HEK293 (cell line): ENCODE results near the gene LAMTOR4.
A peak's percentile ranks its signal among the peaks of the same experiment; 100 is the strongest.

Experiments
- CTCF ChIA-PET: fragments of 350-600 bp; formaldehyde crosslinking; extraction: SDS; loops from one replicate; lab custom pipeline; 2021; ENCODE audit warnings: antibody characterized with exemption; lab: Yijun Ruan, JAX
- POLR2A ChIA-PET: fragments of 300-600 bp; formaldehyde crosslinking; extraction: SDS; loops from one replicate; lab custom pipeline; 2020; ENCODE audit warnings: antibody characterized with exemption, inconsistent platforms; lab: Yijun Ruan, JAX
- H3K27ac ChIP-seq: fragments of 200-500 bp; sonication (Bioruptor generic); 2 replicates; pipeline ENCODE4 v1.5.1; 2014; ENCODE audit warnings: low read depth, low read length, control low read depth, inconsistent platforms; ENCODE audit errors: extremely low read depth
- H3K36me3 ChIP-seq, 2 experiments: fragments of 200-500 bp in 1 of 2; sonication (Bioruptor generic) in 1 of 2; 1 replicate in 1 of 2; 2 replicates in 1 of 2; pipeline ENCODE4 v1.5.1; 2014 to 2017; ENCODE audit warnings: inconsistent platforms in 2 of 2, low read length in 2 of 2; ENCODE audit not compliant: control insufficient read depth in 2 of 2, insufficient read depth in 1 of 2
- H3K4me1 ChIP-seq: fragments of 200-500 bp; sonication (Bioruptor generic); 2 replicates; pipeline ENCODE4 v1.5.1; 2014; ENCODE audit warnings: mild to moderate bottlenecking, low read length, inconsistent platforms; ENCODE audit not compliant: control insufficient read depth, insufficient read depth
- H3K4me3 ChIP-seq: 2 replicates; pipeline ENCODE4 v1.5.1; 2011; ENCODE audit warnings: low read depth, mild to moderate bottlenecking, control low read depth, low read length, moderate library complexity
- H3K9me3 ChIP-seq: fragments of 200-500 bp; sonication (Bioruptor generic); 2 replicates; pipeline ENCODE4 v1.5.1; 2014; ENCODE audit warnings: low read depth, low read length, inconsistent platforms; ENCODE audit not compliant: control insufficient read depth, insufficient read depth
- FEZF1 ChIP-seq: fragments of 450-650 bp; formaldehyde crosslinking; IDR thresholded peaks from 2 replicates; pipeline ENCODE4 v1.5.1; 2016; ENCODE audit warnings: missing biosample characterization, missing genetic modification characterization
- GLIS1 ChIP-seq: fragments of 450-650 bp; formaldehyde crosslinking; IDR thresholded peaks from 2 replicates; pipeline ENCODE4 v1.5.1; 2016; ENCODE audit warnings: missing biosample characterization, missing genetic modification characterization
- GLIS2 ChIP-seq: fragments of 450-650 bp; formaldehyde crosslinking; IDR thresholded peaks from 2 replicates; pipeline ENCODE4 v1.5.1; 2016; ENCODE audit warnings: missing biosample characterization, missing genetic modification characterization
- KLF9 ChIP-seq: fragments of 450-650 bp; formaldehyde crosslinking; IDR thresholded peaks from 2 replicates; pipeline ENCODE4 v1.5.1; 2016; ENCODE audit warnings: missing biosample characterization, missing genetic modification characterization, low read depth
- MZF1 ChIP-seq: fragments of 450-650 bp; formaldehyde crosslinking; IDR thresholded peaks from 2 replicates; pipeline ENCODE4 v1.5.1; 2017; ENCODE audit warnings: missing biosample characterization, missing genetic modification characterization, borderline replicate concordance
- OVOL3 ChIP-seq: fragments of 450-650 bp; formaldehyde crosslinking; IDR thresholded peaks from 2 replicates; pipeline ENCODE4 v1.5.1; 2016; ENCODE audit warnings: missing biosample characterization, missing genetic modification characterization
- SALL2 ChIP-seq: fragments of 450-650 bp; formaldehyde crosslinking; IDR thresholded peaks from 2 replicates; pipeline ENCODE4 v1.5.0; 2017; ENCODE audit warnings: missing biosample characterization, mild to moderate bottlenecking, missing genetic modification characterization, borderline replicate concordance
- SCRT2 ChIP-seq: fragments of 450-650 bp; formaldehyde crosslinking; IDR thresholded peaks from 2 replicates; pipeline ENCODE4 v1.5.1; 2016; ENCODE audit warnings: missing biosample characterization, missing genetic modification characterization
- SP7 ChIP-seq: fragments of 450-650 bp; formaldehyde crosslinking; IDR thresholded peaks from 2 replicates; pipeline ENCODE4 v1.5.1; 2016; ENCODE audit warnings: missing biosample characterization, missing genetic modification characterization
- ZNF112 ChIP-seq: fragments of 450-650 bp; formaldehyde crosslinking; IDR thresholded peaks from 2 replicates; pipeline ENCODE4 v1.5.0; 2017; ENCODE audit warnings: missing biosample characterization, missing genetic modification characterization
- ZNF138 ChIP-seq: fragments of 450-650 bp; formaldehyde crosslinking; IDR thresholded peaks from 2 replicates; pipeline ENCODE4 v1.5.1; 2016; ENCODE audit warnings: missing biosample characterization, missing genetic modification characterization, borderline replicate concordance
- ZNF155 ChIP-seq: fragments of 450-650 bp; formaldehyde crosslinking; IDR thresholded peaks from 2 replicates; pipeline ENCODE4 v1.5.1; 2016; ENCODE audit warnings: missing biosample characterization, missing genetic modification characterization
- ZNF2 ChIP-seq: fragments of 450-650 bp; formaldehyde crosslinking; IDR thresholded peaks from 2 replicates; pipeline ENCODE4 v1.5.1; 2016; ENCODE audit warnings: missing biosample characterization, missing genetic modification characterization
- ZNF223 ChIP-seq: fragments of 450-650 bp; formaldehyde crosslinking; IDR thresholded peaks from 2 replicates; pipeline ENCODE4 v1.5.1; 2016; ENCODE audit warnings: missing biosample characterization, missing genetic modification characterization
- ZNF302 ChIP-seq: fragments of 450-650 bp; formaldehyde crosslinking; IDR thresholded peaks from 2 replicates; pipeline ENCODE4 v1.5.1; 2016; ENCODE audit warnings: missing biosample characterization, missing genetic modification characterization, low read depth
- ZNF324 ChIP-seq: fragments of 450-650 bp; formaldehyde crosslinking; IDR thresholded peaks from 2 replicates; pipeline ENCODE4 v1.5.1; 2016; ENCODE audit warnings: missing biosample characterization, missing genetic modification characterization
- ZNF366 ChIP-seq: fragments of 450-650 bp; formaldehyde crosslinking; conservative IDR thresholded peaks from 2 replicates; pipeline ENCODE4 v1.5.1; 2016; ENCODE audit warnings: missing biosample characterization, missing genetic modification characterization
- ZNF394 ChIP-seq: fragments of 450-650 bp; formaldehyde crosslinking; IDR thresholded peaks from 2 replicates; pipeline ENCODE4 v1.5.1; 2016; ENCODE audit warnings: missing biosample characterization, missing genetic modification characterization, mild to moderate bottlenecking, moderate library complexity, borderline replicate concordance
- ZNF416 ChIP-seq: fragments of 450-650 bp; formaldehyde crosslinking; IDR thresholded peaks from 2 replicates; pipeline ENCODE4 v1.5.1; 2016; ENCODE audit warnings: missing biosample characterization, missing genetic modification characterization
- ZNF423 ChIP-seq: fragments of 450-650 bp; formaldehyde crosslinking; IDR thresholded peaks from 2 replicates; pipeline ENCODE4 v1.5.1; 2016; ENCODE audit warnings: missing biosample characterization, missing genetic modification characterization
- ZNF555 ChIP-seq: fragments of 450-650 bp; formaldehyde crosslinking; conservative IDR thresholded peaks from 2 replicates; pipeline ENCODE4 v1.5.1; 2017; ENCODE audit warnings: missing biosample characterization, mild to moderate bottlenecking, missing genetic modification characterization, inconsistent platforms
- ZNF621 ChIP-seq: fragments of 450-650 bp; formaldehyde crosslinking; IDR thresholded peaks from 2 replicates; pipeline ENCODE4 v1.5.1; 2017; ENCODE audit warnings: missing biosample characterization, missing genetic modification characterization
- ZNF624 ChIP-seq: fragments of 450-650 bp; formaldehyde crosslinking; IDR thresholded peaks from 2 replicates; pipeline ENCODE4 v1.5.1; 2017; ENCODE audit warnings: missing biosample characterization, missing genetic modification characterization
- ZNF747 ChIP-seq: fragments of 450-650 bp; formaldehyde crosslinking; IDR thresholded peaks from 2 replicates; pipeline ENCODE4 v1.5.1; 2016; ENCODE audit warnings: missing biosample characterization, missing genetic modification characterization
- ZNF837 ChIP-seq: fragments of 450-650 bp; formaldehyde crosslinking; IDR thresholded peaks from 2 replicates; pipeline ENCODE4 v1.5.1; 2016; ENCODE audit warnings: missing biosample characterization, missing genetic modification characterization
- ZSCAN30 ChIP-seq: fragments of 450-650 bp; IDR thresholded peaks from 2 replicates; pipeline ENCODE4 v1.5.1; 2018; ENCODE audit warnings: missing biosample characterization, mild to moderate bottlenecking, missing genetic modification characterization, moderate library complexity
- ZXDB ChIP-seq: fragments of 450-650 bp; formaldehyde crosslinking; IDR thresholded peaks from 2 replicates; pipeline ENCODE4 v1.5.1; 2016; ENCODE audit warnings: missing biosample characterization, missing genetic modification characterization
- TF ChIP-seq, protein P1 (sequence below): fragments of 450-650 bp; IDR thresholded peaks from 2 replicates; pipeline ENCODE4 v1.5.1; 2018; ENCODE audit warnings: missing biosample characterization, mild to moderate bottlenecking, missing genetic modification characterization
- TF ChIP-seq, protein P2 (sequence below): fragments of 450-650 bp; formaldehyde crosslinking; conservative IDR thresholded peaks from 2 replicates; pipeline ENCODE4 v1.5.1; 2016; ENCODE audit warnings: low read depth, missing biosample characterization, missing genetic modification characterization
- TF ChIP-seq, protein P3 (sequence below): fragments of 450-650 bp; formaldehyde crosslinking; IDR thresholded peaks from 2 replicates; pipeline ENCODE4 v1.5.1; 2016; ENCODE audit warnings: missing biosample characterization, missing genetic modification characterization, low read depth

Gene LAMTOR4

DNA sequence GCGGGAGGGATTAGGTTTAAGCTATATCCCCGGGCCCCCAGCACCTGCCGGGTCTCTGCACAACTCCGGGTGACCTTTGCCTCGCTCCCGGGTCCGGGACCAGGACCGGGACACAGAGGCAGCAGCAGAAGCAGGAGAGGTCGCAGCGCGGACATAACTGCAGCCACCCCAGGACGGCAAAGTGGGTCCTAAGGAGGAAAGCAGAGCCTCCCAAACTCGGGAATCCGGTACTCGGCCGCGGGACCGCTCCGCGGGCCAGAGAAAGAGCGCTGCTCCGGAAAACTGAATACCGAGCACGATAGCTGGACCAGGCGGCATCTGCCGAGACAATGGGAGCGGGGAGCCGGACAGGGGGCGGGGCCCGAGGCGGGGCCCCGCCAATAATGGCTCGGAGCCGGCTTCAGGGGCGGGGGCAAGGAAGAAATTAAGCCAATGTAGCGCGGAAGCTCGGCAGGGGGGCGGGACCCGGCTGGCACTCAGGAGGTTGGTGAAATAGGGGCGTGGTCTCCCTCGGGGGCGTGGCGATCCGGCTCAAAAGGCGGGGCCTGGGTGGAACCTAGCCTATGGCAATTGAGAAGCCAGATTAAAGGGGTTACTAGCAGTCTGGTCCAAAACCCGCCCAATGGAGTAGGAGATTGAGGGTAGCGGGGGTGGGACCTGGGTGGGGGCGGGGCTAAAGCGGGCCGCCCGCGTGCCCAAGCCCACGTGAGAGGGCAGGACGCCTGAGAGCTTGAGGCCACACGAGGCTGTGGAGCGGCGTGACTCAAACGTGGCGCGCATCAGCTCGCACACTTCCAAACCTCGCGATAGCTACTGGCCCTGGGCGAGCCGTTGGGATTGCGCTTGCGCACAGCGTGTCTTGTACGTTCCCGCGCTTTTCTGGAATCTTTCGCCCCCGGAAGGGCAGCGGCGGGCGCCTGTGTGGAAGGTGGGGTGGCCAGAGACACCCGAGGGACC lies 28.6 kb downstream of the LAMTOR4 start, which contains the start of the genes GPC2 and STAG3:
GPC2 (minus strand) TSS at position 337 of the 957 bp plus-strand sequence; CDS start at position 155, 182 bp downstream.
STAG3 (plus strand) TSS at position 874 of the 957 bp plus-strand sequence. CDS start 2,639 bp downstream, outside the sequence.
- POLR2A ChIA-PET, result interaction anchor here (0.6 to 1.9 kb wide), 12 partner anchors 10 to 864 kb away, joined by 3 to 14 read pairs (median 4); partner anchors contain the start of genes GAL3ST4, LAMTOR4, MBLAC1 and TRAPPC14
- H3K4me3 ChIP-seq, result peak within 1 kb of the TSS; percentile 66
- no peaks in the 10 kb centered on the region for H3K9me3 ChIP-seq
- H3K27ac ChIP-seq, result no peak within 1 kb of the TSS
- CTCF ChIA-PET, result interaction anchor here (0.6 to 2.2 kb wide), 4 partner anchors 15 to 45 kb away, joined by 3 to 7 read pairs (median 5); no protein-coding TSS in a partner anchor
- no peaks in the 10 kb centered on the region for H3K36me3 ChIP-seq
- no peaks in the 10 kb centered on the region for H3K4me1 ChIP-seq
- TF ChIP-seq ZNF2 (tag by site-specific recombination), result no peak
- peak; percentile 27; the same call in 1 of the 2 replicates for TF ChIP-seq GLIS2 (tag by site-specific recombination)
- no peak for TF ChIP-seq ZNF223
- no peak for TF ChIP-seq MZF1
- TF ChIP-seq ZNF837 (tag by site-specific recombination), result no peak
- TF ChIP-seq ZNF416 (tag by site-specific recombination), result no peak
- TF ChIP-seq KLF9, result peak; percentile 89
- TF ChIP-seq ZNF624 (tag by site-specific recombination), result no peak
- TF ChIP-seq, protein P1, sequence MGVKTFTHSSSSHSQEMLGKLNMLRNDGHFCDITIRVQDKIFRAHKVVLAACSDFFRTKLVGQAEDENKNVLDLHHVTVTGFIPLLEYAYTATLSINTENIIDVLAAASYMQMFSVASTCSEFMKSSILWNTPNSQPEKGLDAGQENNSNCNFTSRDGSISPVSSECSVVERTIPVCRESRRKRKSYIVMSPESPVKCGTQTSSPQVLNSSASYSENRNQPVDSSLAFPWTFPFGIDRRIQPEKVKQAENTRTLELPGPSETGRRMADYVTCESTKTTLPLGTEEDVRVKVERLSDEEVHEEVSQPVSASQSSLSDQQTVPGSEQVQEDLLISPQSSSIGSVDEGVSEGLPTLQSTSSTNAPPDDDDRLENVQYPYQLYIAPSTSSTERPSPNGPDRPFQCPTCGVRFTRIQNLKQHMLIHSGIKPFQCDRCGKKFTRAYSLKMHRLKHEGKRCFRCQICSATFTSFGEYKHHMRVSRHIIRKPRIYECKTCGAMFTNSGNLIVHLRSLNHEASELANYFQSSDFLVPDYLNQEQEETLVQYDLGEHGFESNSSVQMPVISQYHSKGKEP (tag by site-specific recombination), result no peak
- no peak for TF ChIP-seq OVOL3 (tag by site-specific recombination)
- 0 out of 2 replicates have a peak, but pooled peaks have one; percentile 9 for TF ChIP-seq GLIS1 (tag by site-specific recombination)
- no peak for TF ChIP-seq ZNF394
- no peak for TF ChIP-seq SALL2 (tag by site-specific recombination)
- 0 out of 2 replicates have a peak, but pooled peaks have one; percentile 37 for TF ChIP-seq ZXDB (tag by site-specific recombination)
- TF ChIP-seq ZNF324 (tag by site-specific recombination), result no peak
- TF ChIP-seq ZNF302 (tag by site-specific recombination), result no peak
- no peak for TF ChIP-seq FEZF1 (tag by site-specific recombination)
- no peak for TF ChIP-seq ZNF621
- TF ChIP-seq, protein P2, sequence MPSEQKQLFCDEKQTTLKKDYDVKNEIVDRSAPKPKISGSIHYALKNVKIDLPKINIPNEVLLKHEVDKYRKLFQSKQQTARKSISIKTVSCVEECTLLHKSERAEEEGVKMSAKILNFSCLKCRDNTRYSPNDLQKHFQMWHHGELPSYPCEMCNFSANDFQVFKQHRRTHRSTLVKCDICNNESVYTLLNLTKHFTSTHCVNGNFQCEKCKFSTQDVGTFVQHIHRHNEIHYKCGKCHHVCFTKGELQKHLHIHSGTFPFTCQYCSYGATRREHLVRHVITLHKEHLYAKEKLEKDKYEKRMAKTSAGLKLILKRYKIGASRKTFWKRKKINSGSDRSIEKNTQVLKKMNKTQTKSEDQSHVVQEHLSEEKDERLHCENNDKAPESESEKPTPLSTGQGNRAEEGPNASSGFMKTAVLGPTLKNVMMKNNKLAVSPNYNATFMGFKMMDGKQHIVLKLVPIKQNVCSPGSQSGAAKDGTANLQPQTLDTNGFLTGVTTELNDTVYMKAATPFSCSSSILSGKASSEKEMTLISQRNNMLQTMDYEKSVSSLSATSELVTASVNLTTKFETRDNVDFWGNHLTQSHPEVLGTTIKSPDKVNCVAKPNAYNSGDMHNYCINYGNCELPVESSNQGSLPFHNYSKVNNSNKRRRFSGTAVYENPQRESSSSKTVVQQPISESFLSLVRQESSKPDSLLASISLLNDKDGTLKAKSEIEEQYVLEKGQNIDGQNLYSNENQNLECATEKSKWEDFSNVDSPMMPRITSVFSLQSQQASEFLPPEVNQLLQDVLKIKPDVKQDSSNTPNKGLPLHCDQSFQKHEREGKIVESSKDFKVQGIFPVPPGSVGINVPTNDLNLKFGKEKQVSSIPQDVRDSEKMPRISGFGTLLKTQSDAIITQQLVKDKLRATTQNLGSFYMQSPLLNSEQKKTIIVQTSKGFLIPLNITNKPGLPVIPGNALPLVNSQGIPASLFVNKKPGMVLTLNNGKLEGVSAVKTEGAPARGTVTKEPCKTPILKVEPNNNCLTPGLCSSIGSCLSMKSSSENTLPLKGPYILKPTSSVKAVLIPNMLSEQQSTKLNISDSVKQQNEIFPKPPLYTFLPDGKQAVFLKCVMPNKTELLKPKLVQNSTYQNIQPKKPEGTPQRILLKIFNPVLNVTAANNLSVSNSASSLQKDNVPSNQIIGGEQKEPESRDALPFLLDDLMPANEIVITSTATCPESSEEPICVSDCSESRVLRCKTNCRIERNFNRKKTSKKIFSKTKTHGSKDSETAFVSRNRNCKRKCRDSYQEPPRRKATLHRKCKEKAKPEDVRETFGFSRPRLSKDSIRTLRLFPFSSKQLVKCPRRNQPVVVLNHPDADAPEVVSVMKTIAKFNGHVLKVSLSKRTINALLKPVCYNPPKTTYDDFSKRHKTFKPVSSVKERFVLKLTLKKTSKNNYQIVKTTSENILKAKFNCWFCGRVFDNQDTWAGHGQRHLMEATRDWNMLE, result no peak
- no peak for TF ChIP-seq SCRT2 (tag by site-specific recombination)
- no peak for TF ChIP-seq ZNF747
- TF ChIP-seq SP7 (tag by site-specific recombination), result no peak
- TF ChIP-seq ZSCAN30, result no peak
- TF ChIP-seq, protein P3, sequence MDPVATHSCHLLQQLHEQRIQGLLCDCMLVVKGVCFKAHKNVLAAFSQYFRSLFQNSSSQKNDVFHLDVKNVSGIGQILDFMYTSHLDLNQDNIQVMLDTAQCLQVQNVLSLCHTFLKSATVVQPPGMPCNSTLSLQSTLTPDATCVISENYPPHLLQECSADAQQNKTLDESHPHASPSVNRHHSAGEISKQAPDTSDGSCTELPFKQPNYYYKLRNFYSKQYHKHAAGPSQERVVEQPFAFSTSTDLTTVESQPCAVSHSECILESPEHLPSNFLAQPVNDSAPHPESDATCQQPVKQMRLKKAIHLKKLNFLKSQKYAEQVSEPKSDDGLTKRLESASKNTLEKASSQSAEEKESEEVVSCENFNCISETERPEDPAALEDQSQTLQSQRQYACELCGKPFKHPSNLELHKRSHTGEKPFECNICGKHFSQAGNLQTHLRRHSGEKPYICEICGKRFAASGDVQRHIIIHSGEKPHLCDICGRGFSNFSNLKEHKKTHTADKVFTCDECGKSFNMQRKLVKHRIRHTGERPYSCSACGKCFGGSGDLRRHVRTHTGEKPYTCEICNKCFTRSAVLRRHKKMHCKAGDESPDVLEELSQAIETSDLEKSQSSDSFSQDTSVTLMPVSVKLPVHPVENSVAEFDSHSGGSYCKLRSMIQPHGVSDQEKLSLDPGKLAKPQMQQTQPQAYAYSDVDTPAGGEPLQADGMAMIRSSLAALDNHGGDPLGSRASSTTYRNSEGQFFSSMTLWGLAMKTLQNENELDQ, result no peak
- TF ChIP-seq ZNF423 (tag by site-specific recombination), result no peak
- TF ChIP-seq ZNF366, result no peak
- no peak for TF ChIP-seq ZNF155
- no peak for TF ChIP-seq ZNF555 (tag by site-specific recombination)
- TF ChIP-seq ZNF138 (tag by site-specific recombination), result no peak
- no peak for TF ChIP-seq ZNF112 (tag by site-specific recombination)
